Erythroblast (primary cell): ENCODE measurements around the gene NUP54.

Experiments
- DNase-seq, 2 experiments: peaks; one replicate each; lab custom pipeline; 2025; lab: John Stamatoyannopoulos, UW
- GATA1 ChIP-seq: IDR thresholded peaks from 2 replicates; pipeline ENCODE4 v1.6.1; 2011; ENCODE audit warnings: low read depth, mild to moderate bottlenecking, control low read depth, low read length, moderate library complexity
- POLR2A ChIP-seq: IDR thresholded peaks from 2 replicates; pipeline ENCODE4 v1.6.1; 2011; ENCODE audit warnings: mild to moderate bottlenecking, low read length

The NUP54 gene

GRCh38 chr4:76116821-76117220 is 31.4 kb downstream of the NUP54 start:
- TF ChIP-seq POLR2A (no peak), GATA1 (no peak)
- DNase-seq, result no peak

- TF ChIP-seq POLR2A, result no peak
- TF ChIP-seq GATA1, result no peak
- DNase-seq, result peak; percentile 5 to 12
Measured at GRCh38 chr4:76108467-76109181, 39.6 kb downstream of the NUP54 start.

GRCh38 chr4:76106442-76106841 is 41.8 kb downstream of the NUP54 start:
- DNase-seq, result no peak
- no peak for TF ChIP-seq POLR2A

- no peak for TF ChIP-seq POLR2A
- no peak for TF ChIP-seq GATA1
- DNase-seq, result no peak
Measured at GRCh38 chr4:76105652-76106051, 42.5 kb downstream of the NUP54 start.

- no peak for TF ChIP-seq POLR2A
- no peak for TF ChIP-seq GATA1
Measured at GRCh38 chr4:76096076-76096475, 52.1 kb downstream of the NUP54 start.

GRCh38 chr4:76095568-76095967 is 52.6 kb downstream of the NUP54 start:
- TF ChIP-seq GATA1 (no peak), POLR2A (no peak)

More at GRCh38 chr4:76096076-76096475, 52.1 kb downstream of the NUP54 start:
- DNase-seq, result no peak

GRCh38 chr4:76091052-76091451 is 57.1 kb downstream of the NUP54 start:
- TF ChIP-seq GATA1 (no peak), POLR2A (no peak)
- DNase-seq, result no peak

More at GRCh38 chr4:76095568-76095967, 52.6 kb downstream of the NUP54 start:
- no peak for DNase-seq

GRCh38 chr4:76090241-76090691 is 57.9 kb downstream of the NUP54 start:
- DNase-seq, result peak; percentile 71 to 84
- TF ChIP-seq GATA1, result no peak
- peak; percentile 25 for TF ChIP-seq POLR2A

- DNase-seq, result no peak
- no peak for TF ChIP-seq GATA1
- no peak for TF ChIP-seq POLR2A
Measured at GRCh38 chr4:76088719-76089118, 59.5 kb downstream of the NUP54 start.

GRCh38 chr4:76087007-76087769 is 61.0 kb downstream of the NUP54 start:
- peak; percentile 41 to 49 for DNase-seq
- TF ChIP-seq POLR2A, result no peak
- no peak for TF ChIP-seq GATA1

GRCh38 chr4:76084542-76084941 is 63.7 kb downstream of the NUP54 start:
- TF ChIP-seq GATA1 (no peak), POLR2A (no peak)
- DNase-seq, result no peak

- TF ChIP-seq POLR2A, result no peak
- no peak for TF ChIP-seq GATA1
- no peak for DNase-seq
Measured at GRCh38 chr4:76083386-76083988, 64.7 kb downstream of the NUP54 start.

GRCh38 chr4:76078033-76078613 is 70.1 kb downstream of the NUP54 start:
- DNase-seq, result no peak

More at GRCh38 chr4:76078033-76078613, 70.1 kb downstream of the NUP54 start:
- TF ChIP-seq GATA1, result no peak
- TF ChIP-seq POLR2A, result no peak
